Measurements from ENCODE around the gene TMEM11. TPM values are rescaled to one million over a fixed set of nuclear protein-coding genes. Genes with fewer than 3 reads are reported as not detected.
A peak's percentile ranks its signal among the peaks of the same experiment; 100 is the strongest.

TMEM11 gene
- polyA plus RNA-seq, 1 donor (not counting 4 experiments of a cell fraction or from before 2014, with no cell fraction given): 40.1 TPM

DNA sequence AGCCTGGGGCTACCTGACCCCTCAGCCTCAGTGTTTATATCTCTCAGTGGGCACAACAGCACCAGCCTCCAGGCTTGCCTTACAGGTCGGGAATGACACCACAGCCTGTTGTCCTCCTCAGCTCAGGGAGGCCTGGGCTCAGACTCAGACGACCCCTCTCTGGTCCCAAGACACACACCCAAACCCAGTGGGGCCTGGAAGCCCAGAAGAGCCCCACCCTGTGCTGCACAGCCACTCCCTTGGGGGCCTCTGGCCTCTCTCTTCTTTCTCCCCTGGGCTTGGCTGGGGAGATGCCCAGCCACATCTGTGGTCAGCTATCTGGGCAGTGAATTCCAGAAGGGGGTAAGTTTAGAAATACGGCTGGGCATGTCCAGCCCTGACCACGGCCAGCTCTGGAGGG, 36.9 kb upstream of the TMEM11 start:
- H2AFZ ChIP-seq (ENCODE audit: control insufficient read depth, low read length): no peak overlapping the region
- no peaks in the 10 kb centered on the region for H4K20me1 ChIP-seq (ENCODE audit: control insufficient read depth, extremely low read depth, insufficient read depth, low read length)
- H3K9me3 ChIP-seq (ENCODE audit: control insufficient read depth, low read depth, low read length): no peaks in the 10 kb centered on the region
- no peak overlapping the region for H3K9ac ChIP-seq (ENCODE audit: control insufficient read depth, extremely low read depth, insufficient read depth, low read length)
- H3K27me3 ChIP-seq (ENCODE audit: control insufficient read depth, extremely low read depth, insufficient read depth, low read length): no peaks in the 10 kb centered on the region
- FAIRE-seq: no peak
- no peaks in the 10 kb centered on the region for H3K9me1 ChIP-seq (ENCODE audit: control insufficient read depth, extremely low read depth, insufficient read depth, low read length)
- no peaks in the 10 kb centered on the region for H3K36me3 ChIP-seq (ENCODE audit: control insufficient read depth in 2 of 2, extremely low read depth in 1 of 2, insufficient read depth in 2 of 2, low read length in 2 of 2)
- TF ChIP-seq EZH2 (IDR thresholded peaks at IDR 0.05; ENCODE audit: low read length) (no peak), CTCF (optimal IDR thresholded peaks at IDR 0.05 in 1 of 3, IDR thresholded peaks at IDR 0.05 in 1 of 3, conservative IDR thresholded peaks at IDR 0.05 in 1 of 3; ENCODE audit: extremely low read depth in 1 of 3, insufficient read depth in 2 of 3, low read length in 3 of 3) (no peak)
- H3K4me3 ChIP-seq (ENCODE audit: control insufficient read depth in 2 of 3, extremely low read depth in 1 of 3, insufficient read depth in 2 of 3, low read depth in 1 of 3, low read length in 3 of 3): no peak overlapping the region
- H3K4me2 ChIP-seq (ENCODE audit: control insufficient read depth, extremely low read depth, insufficient read depth, low read depth, low read length): no peak overlapping the region
- no peaks in the 10 kb centered on the region for H3K79me2 ChIP-seq (ENCODE audit: control insufficient read depth, insufficient read depth, low read length)
- peaks cover 20% of the 10 kb centered on the region for H3K4me1 ChIP-seq (ENCODE audit: control insufficient read depth, extremely low read depth, insufficient read depth, low read length)
- dilution Hi-C loops (cut with MboI; ENCODE audit: extremely low pct_ligation_motif_present, low sequenced_read_pairs): no loop called here
- no peak overlapping the region for H3K27ac ChIP-seq (ENCODE audit: control insufficient read depth, insufficient read depth, low read length)
- no peak for DNase-seq (ENCODE audit: low read depth, low spot score)

DNA sequence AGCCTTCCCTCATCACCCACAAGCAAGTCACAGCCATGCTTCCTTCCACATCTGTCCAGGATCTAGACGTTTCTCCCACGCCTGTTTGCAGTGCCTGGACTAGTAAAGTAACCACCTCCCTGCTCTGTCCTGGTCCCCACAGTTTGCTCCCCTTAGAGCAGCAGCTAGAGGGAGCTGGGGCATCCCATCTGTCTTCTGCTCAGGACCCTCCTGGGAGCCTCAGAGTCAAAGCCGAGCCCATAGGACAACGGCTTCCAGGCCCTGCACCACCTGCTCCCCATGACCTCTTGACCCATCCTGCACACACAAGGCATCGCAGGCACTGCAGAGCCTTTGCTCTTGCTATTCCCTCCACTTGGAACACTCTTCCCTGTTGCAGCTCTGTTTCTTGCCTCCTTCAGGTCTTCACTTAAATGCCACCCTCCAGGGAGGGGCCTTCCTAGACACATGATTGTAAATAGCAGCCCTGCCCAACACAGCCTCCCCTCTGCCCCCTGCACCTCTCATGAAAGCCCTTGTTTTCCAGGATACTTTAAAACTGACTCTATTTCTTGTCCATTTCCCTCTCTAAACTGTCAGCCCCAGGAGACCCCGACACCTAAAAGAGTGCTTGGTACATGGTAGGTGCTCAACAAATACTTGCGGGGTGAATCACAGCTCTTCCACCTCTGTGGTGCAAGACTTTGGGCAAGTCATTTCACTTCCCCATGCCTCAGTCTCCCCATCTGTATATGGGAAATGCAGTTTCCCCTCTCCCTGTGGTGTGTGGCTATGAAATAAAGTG, 36.2 kb upstream of the TMEM11 start:
- Histone ChIP-seq H3K9ac (ENCODE audit: control insufficient read depth, extremely low read depth, insufficient read depth, low read length) (no peak overlapping the region), H3K27me3 (ENCODE audit: control insufficient read depth, extremely low read depth, insufficient read depth, low read length) (no peaks in the 10 kb centered on the region), H2AFZ (ENCODE audit: control insufficient read depth, low read length) (no peak overlapping the region), H3K9me3 (ENCODE audit: control insufficient read depth, low read depth, low read length) (no peaks in the 10 kb centered on the region), H3K36me3 (ENCODE audit: control insufficient read depth in 2 of 2, extremely low read depth in 1 of 2, insufficient read depth in 2 of 2, low read length in 2 of 2) (no peaks in the 10 kb centered on the region), H3K4me2 (ENCODE audit: control insufficient read depth, extremely low read depth, insufficient read depth, low read depth, low read length) (no peak overlapping the region), H3K4me3 (ENCODE audit: control insufficient read depth in 2 of 3, extremely low read depth in 1 of 3, insufficient read depth in 2 of 3, low read depth in 1 of 3, low read length in 3 of 3) (no peak overlapping the region), H3K9me1 (ENCODE audit: control insufficient read depth, extremely low read depth, insufficient read depth, low read length) (no peaks in the 10 kb centered on the region), H3K27ac (ENCODE audit: control insufficient read depth, insufficient read depth, low read length) (no peak overlapping the region), H4K20me1 (ENCODE audit: control insufficient read depth, extremely low read depth, insufficient read depth, low read length) (no peaks in the 10 kb centered on the region), H3K79me2 (ENCODE audit: control insufficient read depth, insufficient read depth, low read length) (no peaks in the 10 kb centered on the region), H3K4me1 (ENCODE audit: control insufficient read depth, extremely low read depth, insufficient read depth, low read length) (peaks cover 20% of the 10 kb centered on the region)
- no peak for TF ChIP-seq EZH2 (IDR thresholded peaks at IDR 0.05; ENCODE audit: low read length)
- peak in 1 of 3 experiments; percentile 7 for TF ChIP-seq CTCF (optimal IDR thresholded peaks at IDR 0.05 in 1 of 3, IDR thresholded peaks at IDR 0.05 in 1 of 3, conservative IDR thresholded peaks at IDR 0.05 in 1 of 3; ENCODE audit: extremely low read depth in 1 of 3, insufficient read depth in 2 of 3, low read length in 3 of 3)
- dilution Hi-C loops (cut with MboI; ENCODE audit: extremely low pct_ligation_motif_present, low sequenced_read_pairs): no loop called here
- DNase-seq (ENCODE audit: low read depth, low spot score) (no peak), FAIRE-seq (no peak)

Data from keratinocyte (primary cell).